GM21723 (cell line): ENCODE measurements around the gene NOP58.
"Not testable (repeated sequence)": the region's sequence is repeated elsewhere in the genome, so short reads cannot be mapped to it uniquely, and the experiment has no call there.

Source experiments
- ATAC-seq: cut with Tn5 transposase; IDR thresholded peaks from one replicate; pipeline ENCODE4 v1.9.1; 2021; ENCODE audit warnings: mild to moderate bottlenecking, moderate library complexity; ENCODE audit not compliant: unreplicated experiment

The NOP58 gene

DNA sequence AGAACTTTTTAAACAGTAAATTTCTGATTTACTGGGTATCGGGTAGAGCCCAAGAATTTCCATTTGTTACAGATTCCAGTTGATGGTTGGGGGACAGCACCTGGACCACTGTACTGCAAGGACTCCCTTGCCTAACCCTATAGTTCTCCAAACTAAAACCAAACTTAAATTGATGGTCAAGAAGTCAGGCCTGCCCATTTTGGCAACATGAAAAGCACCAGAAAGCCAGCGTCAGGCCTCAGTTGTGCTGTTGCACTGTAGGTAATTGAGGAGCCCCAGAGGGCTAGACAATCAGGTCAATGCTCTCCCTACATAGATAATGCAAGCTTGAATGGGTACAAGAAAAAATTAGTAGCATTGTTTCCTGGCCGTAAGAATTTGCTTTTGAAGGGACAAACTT lies 40.5 kb downstream of the NOP58 start:
- ATAC-seq: no peak

DNA sequence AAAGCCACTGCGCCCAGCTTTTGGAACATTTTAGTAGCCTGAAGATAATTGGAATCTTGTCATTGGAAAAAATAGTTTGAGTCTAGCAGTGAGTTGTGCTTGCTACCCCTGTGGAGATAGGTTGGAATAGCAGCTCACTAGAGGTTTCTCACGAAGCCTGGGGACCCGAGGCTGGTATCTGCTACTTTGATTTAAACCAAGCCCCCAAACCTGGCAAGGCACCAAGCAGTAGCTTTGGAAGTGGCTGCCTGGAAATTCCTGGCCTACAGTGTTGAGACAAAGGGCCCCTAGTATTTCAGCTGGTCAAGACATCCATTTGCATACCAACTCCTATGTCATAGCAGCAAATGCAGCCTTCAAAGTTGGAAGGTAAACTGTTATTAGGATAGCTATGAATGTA lies 42.1 kb downstream of the NOP58 start:
- ATAC-seq: no peak

DNA sequence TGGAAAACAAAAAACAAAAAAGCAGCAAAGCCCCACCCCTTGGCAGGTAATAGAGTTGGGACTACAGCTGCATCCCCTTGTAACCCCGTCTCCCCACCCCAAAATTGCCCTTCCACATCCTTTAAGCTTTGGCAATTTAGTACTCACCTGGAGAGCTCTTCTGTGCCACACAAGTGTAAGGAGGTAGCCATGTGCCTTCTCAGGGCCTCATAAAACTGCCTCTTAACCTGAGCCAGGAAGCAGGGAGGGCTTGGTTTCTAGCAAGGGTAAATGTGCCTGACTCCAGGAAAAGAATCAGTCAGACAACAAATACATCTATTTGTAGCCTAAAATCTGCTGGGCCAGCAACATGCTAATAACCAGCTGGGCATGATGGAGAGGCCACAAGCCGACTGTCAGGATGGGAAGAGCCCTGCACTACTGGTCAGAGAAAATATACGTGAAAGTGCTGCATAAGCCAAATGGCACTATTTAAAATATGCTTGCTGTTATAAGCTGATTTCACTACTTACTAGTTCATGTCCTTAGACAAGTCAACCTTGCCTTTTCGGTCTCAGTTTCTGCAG lies 46.3 kb downstream of the NOP58 start:
- no peak for ATAC-seq

DNA sequence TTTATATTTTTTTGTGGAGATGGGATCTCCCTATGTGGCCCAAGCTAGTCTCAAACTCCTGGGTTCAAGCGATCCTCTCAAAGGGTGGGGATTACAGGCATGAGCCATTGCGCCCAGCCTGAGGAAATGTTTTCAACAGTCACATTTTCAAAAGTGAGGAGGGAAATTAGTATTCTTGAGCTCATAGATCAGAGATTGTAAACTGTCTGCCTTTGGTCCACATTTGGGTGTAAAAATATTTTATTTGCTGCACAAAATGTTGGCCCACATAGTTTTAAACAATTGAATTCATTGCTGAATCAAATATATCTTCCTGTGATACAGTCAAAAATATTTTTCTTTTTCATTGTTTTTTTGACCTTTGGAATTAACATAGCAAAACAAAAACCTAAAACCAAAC lies 48.6 kb downstream of the NOP58 start:
- ATAC-seq: no peak

DNA sequence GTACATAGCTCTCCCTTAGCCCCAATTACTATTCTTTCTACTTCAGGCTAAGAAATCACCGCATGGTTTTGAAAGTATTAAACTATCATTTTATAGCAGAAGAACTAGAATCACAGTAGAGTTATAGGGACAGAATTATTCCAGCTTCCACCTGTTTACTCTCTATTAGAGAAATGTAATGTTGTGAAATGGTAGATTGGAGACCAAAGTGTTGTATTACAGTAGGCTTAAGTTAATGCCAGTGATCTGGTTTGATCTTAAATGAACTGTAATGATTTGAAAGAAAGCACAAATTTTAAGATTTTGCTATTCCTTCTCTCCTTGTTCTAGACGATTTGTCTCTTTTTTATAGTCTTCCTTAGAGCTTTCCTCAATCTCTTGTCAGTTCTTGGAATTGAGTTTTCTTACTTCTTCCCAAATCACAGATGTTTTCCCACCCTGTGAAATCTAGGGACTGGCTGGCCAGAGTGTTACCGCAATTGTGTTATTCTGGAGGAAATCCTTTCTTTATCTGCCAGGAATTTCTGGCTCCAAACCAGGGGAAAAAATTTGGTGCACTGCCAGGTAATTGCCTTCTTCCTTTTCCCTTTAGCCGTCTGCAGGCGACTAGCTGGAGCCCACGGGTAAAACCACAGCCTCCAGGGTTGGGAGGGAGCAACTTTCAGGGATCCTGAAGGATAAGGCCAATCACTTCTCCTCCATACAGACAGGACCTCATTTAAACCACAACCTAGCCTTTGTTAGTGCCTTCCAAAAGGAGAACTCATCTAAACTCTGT lies 51.7 kb downstream of the NOP58 start:
- no peak for ATAC-seq

DNA sequence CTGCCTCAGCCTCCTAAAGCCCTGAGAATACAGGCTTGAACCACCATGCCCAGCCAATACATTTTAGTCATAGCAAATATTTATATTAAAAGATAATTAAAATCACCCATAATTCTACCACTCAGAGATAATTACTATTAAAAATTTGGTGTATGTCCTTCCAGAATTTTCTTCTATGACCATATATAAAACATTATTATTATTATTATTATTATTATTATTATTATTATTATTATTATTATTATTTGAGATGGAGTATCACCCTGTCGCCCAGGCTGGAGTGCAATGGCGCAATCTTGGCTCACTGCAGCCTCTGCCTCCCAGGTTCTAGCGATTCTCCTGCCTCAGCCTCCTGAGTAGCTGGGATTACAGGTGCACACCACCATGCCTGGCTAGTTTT lies 54.8 kb downstream of the NOP58 start:
- not testable (repeated sequence) for ATAC-seq

DNA sequence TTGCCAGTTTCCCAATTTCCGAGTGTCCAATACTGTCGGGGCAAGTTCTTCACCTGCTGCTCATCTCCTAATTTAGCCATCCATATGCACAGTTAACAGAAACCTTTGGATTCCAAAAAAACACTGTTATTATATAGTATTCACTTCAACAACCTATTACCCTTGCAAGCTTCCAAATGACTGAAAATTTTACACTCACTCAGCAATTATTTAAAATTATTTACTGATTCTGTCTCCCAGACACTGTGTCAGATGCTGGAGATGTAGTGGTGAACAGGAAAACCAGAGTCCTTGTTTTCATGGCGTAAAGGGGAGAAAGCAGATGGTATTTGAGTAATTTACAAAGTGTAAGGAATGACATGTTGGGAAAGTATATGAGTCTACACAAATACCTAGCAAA lies 56.9 kb downstream of the NOP58 start:
- ATAC-seq: no peak

DNA sequence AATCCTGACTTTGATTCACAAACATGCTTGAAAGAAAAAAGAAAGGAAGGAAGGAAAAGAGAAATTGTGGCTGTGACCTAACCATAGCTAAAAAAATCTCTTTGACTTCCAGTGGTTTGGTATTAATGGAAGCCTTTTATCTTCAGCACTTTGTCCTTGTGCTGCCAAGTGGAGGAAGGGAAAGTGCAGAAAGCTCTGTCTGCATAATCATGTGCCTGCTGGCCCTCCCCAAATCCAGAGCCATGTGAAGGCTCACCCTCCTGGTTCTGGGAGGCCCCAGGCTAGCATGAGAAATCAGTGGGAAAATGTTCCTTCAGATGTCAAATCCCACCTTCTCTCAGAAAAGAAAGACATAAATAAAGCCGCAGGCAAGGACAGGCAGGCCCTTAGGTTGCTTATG lies 62.3 kb downstream of the NOP58 start:
- no peak for ATAC-seq

DNA sequence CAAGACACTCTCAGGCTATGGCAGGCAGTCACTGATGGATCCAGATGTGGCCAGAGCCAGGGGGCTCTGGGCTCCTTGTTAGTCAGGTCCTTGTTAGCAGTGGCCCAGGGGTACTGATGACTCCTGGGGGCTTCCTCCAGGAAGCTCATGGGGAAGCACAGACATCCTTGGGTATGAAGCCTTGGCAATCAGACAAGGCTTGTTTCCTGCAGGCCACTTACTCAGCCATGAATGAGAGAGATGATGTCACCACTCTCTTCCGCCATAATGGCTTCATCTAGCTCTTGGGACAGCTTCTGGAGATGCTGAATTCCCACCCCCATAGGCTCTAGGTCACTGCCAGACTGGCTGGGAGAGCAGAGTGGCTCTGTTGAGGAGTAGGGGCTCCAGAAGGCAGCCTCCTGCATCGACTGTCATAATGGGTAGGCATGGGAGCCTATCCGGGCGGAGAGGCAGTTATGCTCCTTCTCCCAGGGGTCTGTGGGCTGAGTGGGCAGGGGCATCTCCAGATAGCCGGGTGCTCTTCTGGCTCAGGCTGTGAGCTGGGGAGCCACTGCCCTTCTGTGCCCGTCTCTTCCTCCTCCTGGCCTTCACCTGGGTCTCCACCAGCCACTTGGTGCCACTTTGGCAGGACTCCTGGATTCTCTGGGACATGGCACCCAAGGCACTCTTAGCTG lies 70.4 kb downstream of the NOP58 start:
- no peak for ATAC-seq

DNA sequence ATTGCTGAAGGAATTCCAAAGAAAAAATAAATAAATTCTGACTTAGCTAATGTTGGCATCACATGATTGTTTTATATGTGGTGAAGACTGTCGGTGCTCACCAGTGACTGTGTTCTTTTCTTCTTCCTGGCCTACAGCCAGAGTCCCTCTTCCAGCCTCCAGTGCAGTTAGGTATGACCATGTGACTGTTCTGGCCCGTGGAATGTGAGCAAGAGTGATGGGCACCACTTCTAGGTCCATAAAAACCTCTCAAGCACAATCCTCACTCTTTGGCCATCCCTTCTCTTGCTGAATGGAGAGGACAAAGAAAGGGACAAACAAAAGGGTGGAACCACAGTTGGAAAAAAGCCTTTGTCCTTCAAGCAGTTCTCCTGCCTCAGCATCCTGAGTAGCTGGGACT lies 71.6 kb downstream of the NOP58 start:
- no peak for ATAC-seq

DNA sequence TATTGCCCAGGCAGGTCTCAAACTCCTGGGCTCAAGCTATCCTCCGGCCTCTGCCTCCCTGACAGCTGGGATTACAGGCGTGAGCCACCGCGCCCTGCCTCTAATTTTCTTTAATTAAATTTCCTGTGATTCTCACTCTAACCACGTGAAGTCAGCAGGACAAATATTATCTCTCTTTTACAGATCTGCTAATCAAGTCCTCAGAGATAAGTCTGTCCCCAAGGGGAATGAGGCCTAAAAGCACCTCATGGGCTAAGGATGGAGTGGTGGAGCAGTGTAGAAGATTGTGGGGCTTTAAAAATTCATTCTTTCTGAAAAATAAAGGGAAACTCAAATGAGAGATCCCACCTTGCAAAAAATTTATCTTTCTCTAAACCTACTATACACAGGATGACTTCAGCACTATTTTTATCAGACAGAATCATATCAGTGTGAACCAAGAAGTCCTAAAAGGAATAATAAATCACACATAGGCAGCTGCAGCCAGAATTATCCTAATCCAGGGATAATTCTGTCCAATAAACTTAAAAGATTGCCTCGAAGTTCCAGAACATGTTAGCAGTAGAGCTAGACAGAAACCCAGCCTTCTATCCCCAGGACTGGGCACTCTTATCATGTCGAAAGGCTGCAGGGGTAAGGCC lies 72.3 kb downstream of the NOP58 start:
- no peak for ATAC-seq

DNA sequence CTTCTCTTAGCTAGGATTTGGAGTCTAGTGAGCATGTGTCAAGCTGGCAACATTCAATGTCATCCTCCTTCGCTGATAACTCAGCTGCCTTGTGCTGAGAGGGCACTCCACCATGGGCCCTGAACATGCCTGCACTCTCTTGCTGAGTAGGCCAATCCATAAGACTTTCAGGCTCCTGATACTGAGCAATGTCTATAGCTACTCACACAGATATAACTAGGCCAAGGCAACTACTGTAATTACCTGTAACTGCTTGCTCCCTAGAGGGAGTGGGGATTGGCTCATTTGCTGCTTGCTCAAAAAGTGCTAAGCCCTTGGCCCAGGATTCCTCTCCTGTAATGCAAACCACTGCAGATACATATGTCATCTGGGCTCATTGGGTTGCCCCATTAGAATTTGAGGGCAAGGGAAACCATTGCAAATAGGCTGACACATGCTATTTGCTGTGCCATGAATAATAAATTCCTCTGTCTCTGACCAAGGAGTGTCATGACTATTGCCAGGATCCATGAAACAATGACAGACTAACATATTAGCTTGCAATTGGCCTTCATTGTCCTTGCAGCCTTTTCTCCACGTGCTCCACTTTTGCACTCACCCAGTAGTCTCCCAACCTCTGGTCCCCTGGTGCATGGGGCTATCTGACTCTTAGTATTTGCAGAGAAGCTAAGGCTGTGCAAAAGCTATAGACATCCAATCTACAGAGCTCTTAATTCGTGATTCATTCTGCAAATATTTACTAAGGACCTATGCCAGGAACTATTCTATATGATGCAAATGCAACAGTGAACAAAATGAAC lies 73.7 kb downstream of the NOP58 start:
- no peak for ATAC-seq

DNA sequence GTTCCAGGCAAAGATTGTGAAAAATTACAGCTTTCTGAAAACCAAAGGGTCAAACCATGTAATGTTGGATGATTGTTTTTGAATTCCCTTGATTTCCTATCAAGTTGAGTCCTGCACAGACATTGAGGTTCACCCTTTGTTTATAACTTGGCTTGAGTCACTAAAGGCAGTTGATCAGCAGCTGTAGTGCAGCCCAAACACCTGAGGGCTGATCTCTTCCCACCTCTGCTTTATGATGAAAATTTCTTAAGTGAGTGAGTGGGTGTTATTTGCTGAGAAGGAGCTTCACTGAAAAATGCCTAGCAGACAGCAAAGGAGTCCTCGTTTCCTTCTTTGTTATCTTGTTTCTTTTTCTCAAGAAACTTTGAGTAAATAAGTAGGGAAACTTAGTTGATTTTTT lies 78.6 kb downstream of the NOP58 start:
- no peak for ATAC-seq

DNA sequence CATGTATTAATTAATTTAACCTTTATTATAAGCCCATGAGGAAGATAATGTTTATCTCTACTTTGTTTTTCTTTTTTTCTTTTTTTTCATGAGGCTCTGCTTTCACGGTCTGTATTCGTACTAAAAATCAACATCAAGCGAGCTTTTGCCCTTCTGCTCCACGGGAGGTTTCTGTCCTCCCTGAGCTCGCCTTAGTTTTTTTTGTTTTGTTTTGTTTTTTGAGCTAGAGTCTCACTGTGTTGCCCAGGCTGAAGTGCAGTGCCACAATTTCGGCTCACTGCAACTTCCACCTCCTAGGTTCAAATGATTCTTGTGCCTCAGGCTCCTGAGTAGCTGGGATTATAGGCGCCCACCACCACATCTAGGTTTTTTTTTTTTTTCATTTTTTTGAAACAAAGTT lies 80.6 kb downstream of the NOP58 start:
- ATAC-seq: no peak
